Activated CD4-positive, alpha-beta T cell treated with anti-CD3 and anti-CD28 coated beads, Interleukin-10, Interleukin-2, amounts not matched to agents 100 ng/mL and 50 ng/mL, durations not matched to agents 16 hours and 8 hours (primary cell): ENCODE data around the gene IKZF4.
A peak's percentile ranks its signal among the peaks of the same experiment; 100 is the strongest.

Source experiments
- DNase-seq: peaks from one replicate; pipeline ENCODE4 v3.0.0-alpha.2; 2020

Gene IKZF4

GRCh38 chr12:56084958-56085543 lies 64.2 kb downstream of the IKZF4 start:
- peak; percentile 52 for DNase-seq

- DNase-seq: no peak
Measured at GRCh38 chr12:56086096-56086495, 65.3 kb downstream of the IKZF4 start.

GRCh38 chr12:56086608-56087007 lies 65.8 kb downstream of the IKZF4 start:
- no peak for DNase-seq

GRCh38 chr12:56087220-56087619 lies 66.4 kb downstream of the IKZF4 start:
- no peak for DNase-seq
